ENCODE measurements around the gene IFT74. TPM values are rescaled to one million over a fixed set of nuclear protein-coding genes. Genes with fewer than 3 reads are reported as not detected.

IFT74 gene
- total RNA-seq (2014; rRNA removed; shearing (Covaris generic)) (4.5 and 10.2 TPM in 2 replicates), total RNA-seq (2022) (2.6 and 3.4 TPM in 2 replicates), Bru-seq, nascent RNA (percentile 45 among the genes with signal in this experiment), BruChase-seq, experiment 1, labeled RNA remaining after a 6-hour chase (percentile 34 among the genes with signal in this experiment), BruChase-seq, experiment 2, labeled RNA remaining after a 2-hour chase (percentile 39 among the genes with signal in this experiment)
- long read RNA-seq, partial matches to known transcripts: 0 of 5 reads
- long read RNA-seq, other reads (novel, unspliced or antisense): 2 of 5 reads

DNA sequence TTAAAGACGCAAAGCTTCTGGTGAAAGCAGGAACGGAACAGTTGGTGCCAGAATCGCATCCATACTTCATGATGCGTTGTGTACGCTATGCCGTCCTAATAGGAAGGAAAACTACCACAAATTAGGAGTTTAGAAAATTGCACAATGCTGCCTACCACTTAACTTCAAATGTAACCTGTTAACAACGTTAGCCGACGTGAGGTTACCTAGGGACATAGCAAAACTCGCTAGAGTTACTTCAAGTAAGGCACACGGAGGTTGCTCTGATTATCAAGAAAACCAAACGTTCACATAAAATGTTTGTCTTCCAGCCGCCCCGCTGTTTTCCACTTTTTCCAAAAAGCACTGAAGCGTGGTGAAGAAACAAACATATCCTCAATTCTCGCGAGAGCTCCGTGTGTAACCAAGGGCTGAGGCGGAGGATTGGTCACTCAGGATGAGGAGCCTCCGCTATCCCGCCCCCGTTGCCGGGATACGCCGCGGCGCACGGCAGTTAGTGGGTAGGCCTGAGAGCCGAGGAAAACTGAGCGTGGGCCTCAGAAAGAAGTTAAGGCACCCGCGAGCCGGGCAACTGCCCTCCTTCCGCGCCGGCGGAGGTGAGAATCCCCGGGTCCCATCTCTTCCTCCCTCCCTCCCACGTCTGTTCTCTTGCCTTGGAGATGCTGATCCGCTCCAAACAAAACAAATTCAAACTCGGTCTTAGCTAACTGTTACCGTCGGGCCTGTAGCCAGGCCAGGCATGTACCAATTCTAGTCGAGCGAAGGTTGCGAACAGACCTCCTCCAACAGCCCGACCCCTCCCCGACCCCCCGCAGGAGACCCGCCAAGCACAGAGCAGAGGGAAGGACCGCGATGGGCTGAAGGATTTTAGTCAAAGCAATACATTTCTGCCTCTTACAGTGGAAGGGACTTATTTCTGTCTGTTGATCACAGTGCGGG lies at the start of gene IFT74:
IFT74 (plus strand) TSS at position 492 of the 939 bp plus-strand sequence. CDS start 5,556 bp downstream, outside the sequence.
- Histone ChIP-seq H4K20me1 (ENCODE audit: insufficient read depth, low read length) (no peaks in the 10 kb centered on the region), H3K9me3 (ENCODE audit: low read length) (no peaks in the 10 kb centered on the region), H3K79me2 (ENCODE audit: insufficient read depth, low read depth, low read length) (no peaks in the 10 kb centered on the region), H3K4me2 (ENCODE audit: low read length) (peak within 1 kb of the TSS; percentile 66), H3K36me3 (ENCODE audit: insufficient read depth, low read length) (no peaks in the 10 kb centered on the region), H3K9me2 (ENCODE audit: insufficient read depth, low read length) (no peaks in the 10 kb centered on the region), H3K4me1 (ENCODE audit: insufficient read depth, low read length, poor library complexity, severe bottlenecking) (peaks cover 13% of the 10 kb centered on the region), H3K4me3 (ENCODE audit: low read depth, low read length, poor library complexity, severe bottlenecking) (peak within 1 kb of the TSS; percentile 68), H3K27ac (ENCODE audit: low read depth, low read length, poor library complexity, severe bottlenecking) (no peak within 1 kb of the TSS), H2AFZ (ENCODE audit: low read length) (peak within 1 kb of the TSS; percentile 91)
- no peak for TF ChIP-seq EZH2phosphoT487 (IDR thresholded peaks at IDR 0.05; ENCODE audit: borderline replicate concordance, low read depth, low read length)
- TF ChIP-seq, protein P1, sequence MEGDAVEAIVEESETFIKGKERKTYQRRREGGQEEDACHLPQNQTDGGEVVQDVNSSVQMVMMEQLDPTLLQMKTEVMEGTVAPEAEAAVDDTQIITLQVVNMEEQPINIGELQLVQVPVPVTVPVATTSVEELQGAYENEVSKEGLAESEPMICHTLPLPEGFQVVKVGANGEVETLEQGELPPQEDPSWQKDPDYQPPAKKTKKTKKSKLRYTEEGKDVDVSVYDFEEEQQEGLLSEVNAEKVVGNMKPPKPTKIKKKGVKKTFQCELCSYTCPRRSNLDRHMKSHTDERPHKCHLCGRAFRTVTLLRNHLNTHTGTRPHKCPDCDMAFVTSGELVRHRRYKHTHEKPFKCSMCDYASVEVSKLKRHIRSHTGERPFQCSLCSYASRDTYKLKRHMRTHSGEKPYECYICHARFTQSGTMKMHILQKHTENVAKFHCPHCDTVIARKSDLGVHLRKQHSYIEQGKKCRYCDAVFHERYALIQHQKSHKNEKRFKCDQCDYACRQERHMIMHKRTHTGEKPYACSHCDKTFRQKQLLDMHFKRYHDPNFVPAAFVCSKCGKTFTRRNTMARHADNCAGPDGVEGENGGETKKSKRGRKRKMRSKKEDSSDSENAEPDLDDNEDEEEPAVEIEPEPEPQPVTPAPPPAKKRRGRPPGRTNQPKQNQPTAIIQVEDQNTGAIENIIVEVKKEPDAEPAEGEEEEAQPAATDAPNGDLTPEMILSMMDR (conservative IDR thresholded peaks at IDR 0.05; ENCODE audit: low read length): no peak
- ChIA-PET POLR2A (interaction anchor here (0.5 to 1.1 kb wide), 5 partner anchors 8 to 1716 kb away, joined by 3 to 7 read pairs (median 4); partner anchors contain the start of gene PLAA), CTCF (ENCODE audit: unreplicated experiment) (no interaction called here)
- no TSS peak for BruUV-seq (replicated peaks)
- intact Hi-C loops (cut with micrococcal nuclease; ENCODE audit: unreplicated experiment): no loop called here
- peak; percentile 90 for DNase-seq (ENCODE audit: low spot score)

- Histone ChIP-seq H3K9me2 (ENCODE audit: insufficient read depth, low read length) (no peaks in the 10 kb centered on the region), H4K20me1 (ENCODE audit: insufficient read depth, low read length) (no peaks in the 10 kb centered on the region), H2AFZ (ENCODE audit: low read length) (no peak overlapping the region), H3K9me3 (ENCODE audit: low read length) (no peaks in the 10 kb centered on the region), H3K4me2 (ENCODE audit: low read length) (no peak overlapping the region), H3K27ac (ENCODE audit: low read depth, low read length, poor library complexity, severe bottlenecking) (no peak overlapping the region), H3K36me3 (ENCODE audit: insufficient read depth, low read length) (peaks cover 81% of the 10 kb centered on the region), H3K79me2 (ENCODE audit: insufficient read depth, low read depth, low read length) (no peaks in the 10 kb centered on the region), H3K4me3 (ENCODE audit: low read depth, low read length, poor library complexity, severe bottlenecking) (no peak overlapping the region), H3K4me1 (ENCODE audit: insufficient read depth, low read length, poor library complexity, severe bottlenecking) (no peaks in the 10 kb centered on the region)
- CTCF ChIA-PET (ENCODE audit: unreplicated experiment): no interaction called here
- no TSS peak for BruUV-seq (replicated peaks)
- POLR2A ChIA-PET: interaction anchor here (0.6 to 2.0 kb wide), 3 partner anchors 10 to 20 kb away, joined by 3 to 6 read pairs (median 4); no protein-coding TSS in a partner anchor
- intact Hi-C loops (cut with micrococcal nuclease; ENCODE audit: unreplicated experiment): no loop called here
- no peak for TF ChIP-seq EZH2phosphoT487 (IDR thresholded peaks at IDR 0.05; ENCODE audit: borderline replicate concordance, low read depth, low read length)
- TF ChIP-seq, protein P1 (conservative IDR thresholded peaks at IDR 0.05; ENCODE audit: low read length): no peak
- no peak for DNase-seq (ENCODE audit: low spot score)
These were observed 43.0 kb upstream of the IFT74 start for GRCh38 chr9:26913138-26913668.

Measured in OCI-LY7 (cell line).